Hepatocyte (in vitro differentiated cells): ENCODE measurements around the gene SEBOX.

Experiments
- EZH2 ChIP-seq: fragments of 200-600 bp; sonication (generic); IDR thresholded peaks from 2 replicates; pipeline ENCODE4 v1.6.1; 2016; ENCODE audit warnings: antibody characterized with exemption, mild to moderate bottlenecking, borderline replicate concordance
- TF ChIP-seq, protein P1 (sequence below): fragments of 200-600 bp; sonication (generic); IDR thresholded peaks from 2 replicates; pipeline ENCODE4 v1.5.1; 2016; ENCODE audit warnings: antibody characterized with exemption, mild to moderate bottlenecking; ENCODE audit not compliant: poor library complexity

DNA sequence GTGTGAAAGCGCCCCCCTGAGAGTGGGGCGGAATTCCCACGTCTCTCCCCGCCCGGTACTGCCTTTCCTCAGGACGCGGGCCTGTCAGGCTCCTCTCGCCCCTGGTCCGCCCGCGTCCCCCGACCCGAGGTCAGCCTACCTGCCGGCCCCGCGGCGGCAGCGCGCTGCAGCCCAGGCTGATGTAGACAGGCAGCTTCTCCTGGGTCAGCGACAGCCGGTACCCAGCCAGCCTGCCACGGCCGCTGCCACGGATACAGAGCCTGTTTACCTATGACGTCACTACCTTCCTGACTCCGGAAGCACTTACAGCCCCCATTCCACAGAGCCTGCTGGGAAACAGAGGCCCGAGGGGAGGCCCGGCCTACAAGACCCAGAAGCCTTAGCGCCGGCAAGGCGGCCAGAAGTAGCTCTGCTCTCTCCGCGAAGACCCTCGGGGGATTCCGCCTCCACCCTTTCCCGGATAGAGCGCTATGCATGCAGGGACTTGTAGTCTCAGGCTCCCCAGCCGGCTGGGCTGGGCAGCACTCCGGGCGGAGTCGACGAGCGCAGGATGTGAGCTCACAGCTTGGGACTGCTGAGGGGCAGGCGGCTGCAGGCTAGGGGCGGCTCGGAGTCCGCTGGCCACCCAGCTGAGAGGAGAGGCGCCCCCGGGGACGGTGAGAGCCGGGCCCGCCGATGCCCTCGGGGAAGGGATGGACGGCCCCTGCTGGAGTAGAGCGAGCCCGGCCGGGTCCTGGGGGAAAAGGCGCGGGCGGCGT is 29.6 kb downstream of the SEBOX start, which contains the start of the genes IFT20 and TNFAIP1:
- TF ChIP-seq, protein P1, sequence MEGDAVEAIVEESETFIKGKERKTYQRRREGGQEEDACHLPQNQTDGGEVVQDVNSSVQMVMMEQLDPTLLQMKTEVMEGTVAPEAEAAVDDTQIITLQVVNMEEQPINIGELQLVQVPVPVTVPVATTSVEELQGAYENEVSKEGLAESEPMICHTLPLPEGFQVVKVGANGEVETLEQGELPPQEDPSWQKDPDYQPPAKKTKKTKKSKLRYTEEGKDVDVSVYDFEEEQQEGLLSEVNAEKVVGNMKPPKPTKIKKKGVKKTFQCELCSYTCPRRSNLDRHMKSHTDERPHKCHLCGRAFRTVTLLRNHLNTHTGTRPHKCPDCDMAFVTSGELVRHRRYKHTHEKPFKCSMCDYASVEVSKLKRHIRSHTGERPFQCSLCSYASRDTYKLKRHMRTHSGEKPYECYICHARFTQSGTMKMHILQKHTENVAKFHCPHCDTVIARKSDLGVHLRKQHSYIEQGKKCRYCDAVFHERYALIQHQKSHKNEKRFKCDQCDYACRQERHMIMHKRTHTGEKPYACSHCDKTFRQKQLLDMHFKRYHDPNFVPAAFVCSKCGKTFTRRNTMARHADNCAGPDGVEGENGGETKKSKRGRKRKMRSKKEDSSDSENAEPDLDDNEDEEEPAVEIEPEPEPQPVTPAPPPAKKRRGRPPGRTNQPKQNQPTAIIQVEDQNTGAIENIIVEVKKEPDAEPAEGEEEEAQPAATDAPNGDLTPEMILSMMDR: no peak
- TF ChIP-seq EZH2: no peak
